EL (cell line): ENCODE measurements around the gene SEMA5B.

Experiments
- DNase-seq: peaks from one replicate; pipeline ENCODE4 v3.0.0-alpha.2; 2016

The SEMA5B gene

DNA sequence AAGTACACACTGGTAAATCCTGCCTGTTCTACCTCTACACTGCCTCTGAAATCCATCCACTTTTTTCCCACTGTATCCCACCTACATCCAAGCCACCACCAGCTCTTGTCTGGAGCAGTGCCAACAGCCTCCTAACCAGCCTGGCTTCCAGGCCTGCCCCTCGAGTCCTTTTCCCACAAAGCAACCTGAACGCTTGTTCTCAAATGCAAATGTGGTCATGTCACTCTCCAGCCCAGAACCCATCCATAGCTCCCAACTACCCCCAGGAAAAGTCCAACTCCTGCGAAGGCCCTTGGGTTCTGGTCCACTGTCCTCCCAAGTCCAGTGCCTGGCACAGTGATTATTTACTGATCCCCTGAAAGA lies 83.8 kb downstream of the SEMA5B start:
- no peak for DNase-seq

DNA sequence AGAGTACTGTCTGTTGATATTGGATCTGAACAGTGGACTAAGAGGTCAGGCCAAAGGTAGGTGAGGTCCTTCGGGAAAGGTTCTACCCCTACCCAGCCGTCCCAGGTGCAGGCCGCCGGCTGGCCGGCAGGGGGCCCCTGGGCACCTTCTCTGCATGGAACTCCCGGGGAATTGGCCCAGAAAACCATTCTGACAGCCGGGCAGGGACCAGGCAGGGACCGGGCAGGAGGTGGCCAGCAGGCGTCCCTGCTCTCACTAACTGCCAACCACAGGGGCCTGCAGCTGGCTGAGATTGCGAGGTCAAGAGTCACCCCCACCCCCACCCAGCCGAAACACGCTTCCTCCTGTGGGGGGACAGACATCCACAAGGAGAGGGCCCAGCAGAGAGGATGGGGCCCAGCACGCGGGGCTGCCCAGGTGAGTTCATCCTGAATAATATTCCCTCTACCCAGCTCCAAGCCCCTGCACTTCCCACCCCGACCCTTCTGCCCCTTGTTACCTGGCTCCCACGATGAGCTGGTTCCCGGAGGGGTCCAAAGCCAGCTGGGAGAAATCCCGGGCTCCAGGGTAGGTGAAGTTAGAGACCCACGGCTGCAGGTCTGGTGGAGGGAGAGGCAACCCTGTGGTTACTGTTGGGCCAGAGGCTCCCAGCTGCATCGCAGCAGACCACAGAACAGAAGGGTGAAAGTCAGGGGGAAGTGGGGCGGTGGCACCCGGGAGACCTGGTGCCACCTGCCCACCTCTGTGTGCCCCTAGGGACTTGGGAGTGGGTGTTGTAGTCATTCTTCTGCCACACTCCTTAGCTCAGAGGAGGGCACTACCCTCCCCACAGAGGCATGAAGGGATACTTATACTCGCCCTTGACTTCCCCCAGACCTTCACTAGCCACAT lies 84.4 kb downstream of the SEMA5B start:
- DNase-seq, result peak; percentile 69

DNA sequence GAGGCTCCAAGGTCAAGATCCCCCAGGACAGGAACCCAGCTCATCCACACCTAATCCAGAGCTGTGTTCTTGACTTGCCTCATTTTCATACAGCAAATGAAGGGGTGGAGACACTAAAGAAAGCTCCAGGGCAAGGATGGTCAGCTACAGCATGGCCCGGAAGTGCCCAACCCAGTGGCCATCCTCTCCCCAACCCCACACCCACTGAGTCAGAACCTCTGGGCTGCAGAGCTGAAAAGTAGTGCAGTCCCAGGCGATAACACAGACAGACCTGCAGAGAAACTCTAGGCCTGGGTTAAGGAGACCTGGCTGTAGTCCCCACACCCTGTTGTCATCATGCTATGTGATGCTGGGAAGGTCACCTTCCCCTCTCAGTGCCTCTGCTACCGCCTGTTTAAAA lies 85.3 kb downstream of the SEMA5B start:
- DNase-seq, result no peak

DNA sequence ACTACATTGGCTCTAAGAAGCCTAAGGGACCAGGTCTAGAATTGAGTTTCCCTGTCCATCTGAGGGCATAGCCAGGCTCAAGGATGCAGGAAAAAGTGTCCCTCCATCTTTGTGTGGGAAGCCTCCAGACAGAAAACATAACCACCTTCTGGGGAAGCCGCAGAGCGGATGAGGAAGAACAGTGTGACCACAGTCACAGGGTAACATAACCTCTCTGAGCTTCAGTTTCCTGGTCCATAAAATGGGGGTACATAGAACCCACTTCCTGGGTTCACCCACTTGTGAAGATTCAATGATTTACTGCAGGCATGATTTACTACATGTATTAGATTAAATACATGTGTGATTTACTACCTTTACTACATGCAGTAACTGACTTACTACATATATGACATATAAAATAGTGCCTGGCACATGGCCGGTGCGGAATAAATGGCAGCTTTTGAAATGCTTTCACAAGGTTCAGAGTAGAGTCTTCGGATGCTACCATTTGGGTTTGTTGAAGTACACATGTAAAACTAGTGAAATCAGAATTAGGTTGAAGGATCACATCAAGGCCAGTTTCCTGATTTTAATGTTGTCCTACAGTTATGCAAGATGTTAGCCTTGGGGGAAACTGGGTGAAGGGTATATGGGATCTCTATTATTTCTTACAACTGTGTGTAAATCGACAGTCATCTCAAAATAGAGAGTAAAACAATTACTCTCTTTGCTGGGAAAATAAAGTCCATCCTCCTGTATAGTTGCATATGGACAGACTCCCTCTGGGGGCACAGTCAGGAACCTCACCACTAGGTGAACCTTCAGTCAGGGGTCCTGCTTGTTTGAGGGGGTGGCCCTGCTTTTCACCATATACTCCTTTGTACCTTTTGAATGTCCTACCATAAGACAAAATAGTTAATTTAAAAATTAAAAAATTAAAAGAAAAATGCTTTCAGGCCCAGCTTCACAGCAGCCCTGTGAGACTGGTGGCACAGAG lies 86.0 kb downstream of the SEMA5B start:
- DNase-seq, result no peak

GRCh38 chr3:122940628-122941086 lies 86.9 kb downstream of the SEMA5B start:
- DNase-seq, result no peak

DNA sequence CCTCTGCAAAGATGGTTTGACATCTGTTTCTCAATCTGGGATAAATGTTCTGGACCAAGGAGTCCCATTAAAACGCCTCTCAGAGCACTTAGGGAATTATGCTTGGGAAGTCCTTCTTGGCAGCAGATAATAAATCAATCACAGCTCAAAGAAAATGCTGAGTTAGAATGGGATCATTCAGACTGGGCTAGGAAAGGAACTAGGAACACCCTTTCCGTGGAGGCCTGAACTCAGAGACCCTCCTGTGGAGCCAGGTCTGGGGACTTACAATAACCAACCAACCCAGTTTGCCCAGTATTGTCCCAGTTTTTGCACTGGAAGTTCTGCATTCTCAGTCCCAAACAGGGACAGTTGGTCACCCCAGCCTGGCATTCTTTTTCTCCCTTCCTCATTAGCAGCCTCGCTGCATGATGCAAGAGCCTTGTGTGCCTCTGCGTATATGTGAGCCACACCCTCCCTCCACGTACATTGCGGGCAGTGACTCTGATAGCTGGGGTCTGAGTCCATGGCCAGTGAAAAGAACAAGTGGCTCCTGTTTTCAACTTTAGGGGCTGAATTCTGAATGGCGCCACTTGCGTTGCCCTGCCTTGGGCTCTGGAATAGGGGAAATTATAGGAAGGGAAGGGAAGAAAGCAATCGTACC lies 88.7 kb downstream of the SEMA5B start:
- DNase-seq, result no peak

DNA sequence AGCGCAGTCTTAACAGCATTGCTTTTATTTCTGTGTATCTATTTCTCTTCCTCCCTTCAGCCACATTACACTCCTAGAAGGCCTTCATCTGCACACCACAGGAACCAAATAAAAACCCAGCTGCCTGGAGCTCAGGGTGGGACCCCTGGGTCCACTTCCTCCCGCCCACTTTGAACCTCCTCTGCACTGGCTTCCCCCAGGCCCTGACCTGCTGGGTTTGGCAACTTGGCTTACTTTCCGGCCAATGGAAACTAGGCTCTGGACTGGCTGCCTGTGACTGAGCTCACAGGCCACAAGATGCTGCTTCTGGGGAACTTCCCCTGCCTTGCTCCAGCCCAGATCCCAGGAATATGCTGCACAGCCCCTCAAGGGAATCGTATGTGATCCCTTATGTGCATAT lies 89.8 kb downstream of the SEMA5B start:
- DNase-seq, result no peak

DNA sequence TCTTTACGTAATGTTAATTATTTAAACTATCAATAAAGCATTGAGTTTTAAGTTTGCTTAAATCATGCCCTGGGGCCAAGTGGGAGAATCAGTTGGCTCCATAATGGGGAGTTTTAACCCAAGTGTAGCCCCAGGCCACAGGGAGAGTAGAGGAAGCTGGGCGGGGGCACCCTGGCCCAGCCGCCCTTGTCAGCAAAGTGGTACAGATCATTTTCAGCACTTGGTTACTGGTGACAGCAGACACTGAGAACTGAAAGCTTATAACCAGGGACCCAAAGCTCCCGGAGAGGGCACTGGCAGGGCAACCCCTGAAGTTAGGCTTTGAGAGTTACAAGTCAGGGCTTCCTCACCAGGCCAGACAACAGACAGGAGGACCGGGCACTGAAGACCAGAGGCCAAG lies 90.6 kb downstream of the SEMA5B start:
- no peak for DNase-seq

- no peak for DNase-seq
Observed at GRCh38 chr3:122936335-122936734, 91.2 kb downstream of the SEMA5B start.

DNA sequence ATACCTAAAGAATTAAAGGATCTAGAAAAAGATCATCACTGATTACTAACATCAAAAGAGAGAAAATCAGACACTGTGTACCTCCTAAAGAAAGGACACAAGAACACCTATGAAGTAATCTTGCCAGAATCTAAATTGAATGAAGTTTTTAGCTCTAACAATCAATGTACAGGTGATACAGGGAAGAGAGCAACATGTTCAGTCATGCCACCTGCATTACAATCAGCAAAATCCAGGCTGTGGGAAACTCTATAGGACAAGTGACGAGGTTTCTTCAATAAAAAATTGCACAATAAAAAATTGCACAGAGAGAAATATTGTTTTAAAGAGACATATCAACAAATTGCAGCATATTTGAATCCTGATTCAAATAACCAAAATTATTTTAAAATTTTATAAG lies 93.3 kb downstream of the SEMA5B start:
- DNase-seq, result no peak

- no peak for DNase-seq
Observed at GRCh38 chr3:122932251-122932967, 95.2 kb downstream of the SEMA5B start.

DNA sequence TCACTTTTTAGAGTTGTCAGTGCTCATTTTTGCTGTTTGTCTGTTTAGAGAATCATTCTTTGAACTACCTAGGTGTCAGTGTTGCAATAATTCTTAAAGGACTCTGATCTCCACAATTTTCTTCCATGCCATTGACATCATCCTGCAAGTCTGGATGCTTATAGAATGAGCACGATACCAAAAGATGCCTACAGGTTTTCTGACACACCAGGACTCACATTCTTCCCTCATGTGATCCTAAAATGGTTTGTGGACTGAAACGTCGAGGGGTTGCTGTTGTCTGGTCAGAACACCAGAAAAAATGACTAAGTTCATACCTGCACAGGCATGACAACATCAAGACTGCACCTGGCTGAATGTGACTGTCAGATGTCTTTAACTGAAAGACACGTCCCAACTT lies 95.9 kb downstream of the SEMA5B start:
- no peak for DNase-seq

DNA sequence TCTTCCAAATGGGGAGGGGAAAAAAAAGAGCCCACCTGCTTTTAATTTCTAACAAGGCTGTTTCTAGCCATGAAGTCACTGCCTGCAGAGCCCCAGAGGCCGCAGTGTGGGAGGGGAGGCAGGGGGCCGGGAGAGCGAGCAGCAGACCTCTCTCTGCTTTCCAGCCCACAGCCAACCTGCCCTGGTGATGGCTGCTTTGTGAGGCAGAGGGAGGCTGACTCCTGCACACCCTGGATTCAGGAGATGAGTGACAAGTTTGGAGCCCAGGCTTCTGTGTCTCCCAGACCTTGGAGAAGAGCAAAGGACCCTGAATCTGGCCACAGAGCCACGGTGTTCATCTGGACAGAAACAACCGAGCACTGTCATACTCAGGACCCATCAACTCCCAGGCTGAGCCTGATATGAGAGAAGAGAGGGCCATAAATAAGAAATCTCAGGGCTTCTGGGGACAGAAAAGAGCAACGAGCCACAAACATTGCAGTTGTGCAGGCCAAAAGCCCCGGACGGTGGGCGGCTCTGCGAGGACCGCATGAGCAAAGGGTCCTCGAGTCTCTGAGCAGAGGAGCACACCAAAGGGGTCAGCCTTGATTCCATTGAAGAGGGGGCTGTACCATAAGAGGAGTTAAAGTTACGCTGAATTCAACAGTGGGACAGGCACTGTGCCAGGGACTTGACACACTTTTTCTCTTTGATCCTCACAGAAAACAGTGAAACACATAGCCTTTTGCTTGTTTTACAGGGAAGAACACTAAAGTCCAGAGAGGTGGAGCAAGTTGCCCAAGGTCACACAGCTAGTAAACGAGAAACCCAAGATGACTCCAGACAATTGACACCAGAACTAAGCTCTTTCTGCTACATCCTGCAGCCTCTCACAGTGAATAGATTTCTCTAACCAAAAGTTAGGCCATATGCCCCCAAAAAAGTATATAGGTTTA lies 97.2 kb downstream of the SEMA5B start:
- no peak for DNase-seq

GRCh38 chr3:122929188-122930062 lies 98.1 kb downstream of the SEMA5B start:
- DNase-seq, result no peak

DNA sequence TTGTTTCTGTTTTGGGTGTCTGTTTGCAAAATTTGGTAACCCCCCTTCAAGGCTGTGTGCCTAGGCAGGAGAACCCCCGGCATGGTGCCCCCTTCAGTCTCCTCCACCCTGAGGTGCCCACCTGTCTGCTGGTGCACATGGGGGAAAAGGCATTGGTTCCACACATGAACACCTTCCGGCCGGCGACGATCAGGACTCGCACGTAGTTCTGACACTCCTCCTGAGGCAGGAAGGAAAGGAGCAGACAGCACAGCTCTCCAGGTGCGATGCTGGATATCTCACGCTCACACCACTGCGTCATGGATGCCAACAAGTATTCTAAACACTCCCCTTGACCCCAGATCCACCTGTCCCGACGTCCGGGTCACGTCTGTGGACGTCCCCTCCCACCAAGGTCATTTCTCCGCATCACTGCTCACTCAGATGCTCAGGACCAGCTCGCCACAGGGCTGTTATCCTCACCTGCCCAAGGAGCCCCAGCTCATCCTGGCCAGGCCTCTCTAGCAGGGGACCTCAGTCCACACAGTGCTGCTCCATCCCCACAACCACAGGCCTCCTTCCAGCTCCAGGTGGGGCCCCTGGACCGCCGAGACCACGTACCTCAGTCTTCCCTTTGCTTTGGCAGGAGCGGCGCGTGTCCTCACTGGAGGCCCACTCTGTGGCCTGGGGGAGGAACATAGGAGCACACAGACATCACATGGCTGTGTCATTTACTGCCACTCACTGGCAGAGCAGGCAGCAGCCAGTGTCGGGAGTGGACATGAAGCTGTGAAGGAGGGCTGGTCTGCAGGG lies 99.0 kb downstream of the SEMA5B start:
- DNase-seq, result no peak

DNA sequence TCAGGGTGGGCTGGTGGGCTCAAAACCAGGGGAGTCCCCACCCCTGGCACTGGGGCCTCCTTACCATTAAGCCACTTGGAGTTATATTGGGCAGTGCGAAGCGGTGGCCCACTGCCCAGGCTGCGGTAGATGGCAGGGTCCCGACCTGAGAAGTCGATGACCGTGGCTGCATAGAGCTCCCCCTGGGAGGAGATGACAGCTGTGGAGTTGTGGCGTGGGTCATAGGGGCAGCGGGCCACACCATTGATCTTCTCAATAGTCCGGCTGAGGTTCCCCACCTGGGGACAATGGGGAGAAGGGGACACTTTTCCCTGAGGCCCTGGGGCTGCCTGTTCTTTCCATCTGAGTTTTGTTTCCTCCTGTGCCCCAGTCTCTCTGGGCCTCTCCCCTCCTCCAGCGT lies 99.8 kb downstream of the SEMA5B start:
- DNase-seq, result no peak

- no peak for DNase-seq
Observed at GRCh38 chr3:122926811-122927210, 100.8 kb downstream of the SEMA5B start.

- DNase-seq, result no peak
Observed at GRCh38 chr3:122926322-122926721, 101.2 kb downstream of the SEMA5B start.

- DNase-seq, result no peak
Observed at GRCh38 chr3:122925756-122926155, 101.8 kb downstream of the SEMA5B start.
